ENCODE data around the gene SPINK7. TPM values are rescaled to one million over a fixed set of nuclear protein-coding genes. Genes with fewer than 3 reads are reported as not detected.
"Not testable (repeated sequence)": the region's sequence is repeated elsewhere in the genome, so short reads cannot be mapped to it uniquely, and the experiment has no call there.

SPINK7 gene
- total RNA-seq (2014; rRNA removed; shearing (Covaris generic)): not detected in 2 replicates

GRCh38 chr5:148312153-148312552, at the start of gene SPINK7:
TSS of gene SPINK7 (plus strand) at chr5:148312423. CDS start at chr5:148312484, 61 bp downstream.
- DNase-seq (ENCODE audit: low read depth): no peak

GRCh38 chr5:148267962-148268361, 44.3 kb upstream of the SPINK7 start:
- no peak for DNase-seq (ENCODE audit: low read depth)

GRCh38 chr5:148268566-148268965, 43.7 kb upstream of the SPINK7 start, which contains the start of gene SPINK13:
TSS of gene SPINK13 (plus strand) at chr5:148268794. CDS start at chr5:148270073, 1,279 bp downstream.
- peak; percentile 70 for DNase-seq (ENCODE audit: low read depth)

GRCh38 chr5:148275129-148275528, 37.1 kb upstream of the SPINK7 start:
- DNase-seq (ENCODE audit: low read depth): not testable (repeated sequence)

DNA sequence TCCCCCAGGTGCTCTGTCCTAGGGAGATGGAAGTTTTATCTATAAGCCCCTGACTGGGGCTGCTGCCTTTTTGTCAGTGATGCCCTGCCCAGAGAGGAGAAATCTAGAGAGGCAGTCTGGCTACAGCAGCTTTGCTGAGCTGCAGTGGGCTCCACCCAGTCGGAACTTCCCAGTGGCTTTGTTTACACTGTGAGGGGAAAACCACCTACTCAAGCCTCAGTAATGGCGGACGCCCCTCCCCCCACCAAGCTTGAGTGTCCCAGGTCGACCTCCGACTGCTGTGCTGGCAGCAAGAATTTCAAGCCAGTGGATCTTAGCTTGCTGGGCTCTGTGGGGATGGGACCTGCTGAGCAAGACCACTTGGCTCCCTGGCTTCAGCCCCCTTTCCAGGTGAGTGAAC, 31.3 kb upstream of the SPINK7 start:
- not testable (repeated sequence) for DNase-seq (ENCODE audit: low read depth)

DNA sequence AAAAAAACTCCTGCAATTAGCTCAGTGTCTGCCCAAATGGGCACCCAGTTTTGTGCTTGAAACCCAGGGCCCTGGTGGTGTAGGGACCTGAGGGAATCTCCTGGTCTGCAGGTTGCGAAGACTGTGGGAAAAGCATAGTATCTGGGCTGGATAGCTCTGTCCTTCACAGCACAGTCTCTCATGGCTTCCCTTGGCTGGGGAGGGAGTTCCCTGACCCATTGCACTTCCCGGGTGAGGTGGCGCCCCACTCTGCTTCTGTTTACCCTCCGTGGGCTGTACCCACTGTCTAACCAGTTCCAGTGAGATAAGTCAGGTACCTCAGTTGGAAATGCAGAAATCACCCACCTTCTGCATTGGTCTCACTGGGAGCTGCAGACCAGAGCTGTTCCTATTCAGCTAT, 30.9 kb upstream of the SPINK7 start:
- DNase-seq (ENCODE audit: low read depth): not testable (repeated sequence)

GRCh38 chr5:148290271-148291195, 21.7 kb upstream of the SPINK7 start:
- DNase-seq (ENCODE audit: low read depth): peak; percentile 5

DNA sequence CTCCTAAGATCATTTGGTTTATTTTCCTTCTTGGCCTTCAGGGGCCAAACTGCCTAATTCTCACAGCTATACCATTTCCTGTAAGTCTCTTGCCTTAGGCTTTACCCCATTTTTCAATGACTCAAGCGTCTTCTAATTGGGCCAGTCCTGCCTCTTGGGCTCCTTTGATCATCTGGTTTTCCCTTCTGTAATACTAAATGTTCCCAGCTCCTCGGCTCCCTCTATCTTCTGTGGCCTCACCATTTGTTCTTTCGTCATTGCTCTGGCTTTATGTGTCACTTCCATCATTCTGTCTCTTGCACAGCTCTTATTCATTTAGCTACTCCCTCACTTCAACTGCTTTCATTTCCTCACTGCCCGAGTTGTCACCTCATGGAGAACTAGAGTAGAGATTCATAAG, 14.5 kb upstream of the SPINK7 start:
- DNase-seq (ENCODE audit: low read depth): peak; percentile 6

DNA sequence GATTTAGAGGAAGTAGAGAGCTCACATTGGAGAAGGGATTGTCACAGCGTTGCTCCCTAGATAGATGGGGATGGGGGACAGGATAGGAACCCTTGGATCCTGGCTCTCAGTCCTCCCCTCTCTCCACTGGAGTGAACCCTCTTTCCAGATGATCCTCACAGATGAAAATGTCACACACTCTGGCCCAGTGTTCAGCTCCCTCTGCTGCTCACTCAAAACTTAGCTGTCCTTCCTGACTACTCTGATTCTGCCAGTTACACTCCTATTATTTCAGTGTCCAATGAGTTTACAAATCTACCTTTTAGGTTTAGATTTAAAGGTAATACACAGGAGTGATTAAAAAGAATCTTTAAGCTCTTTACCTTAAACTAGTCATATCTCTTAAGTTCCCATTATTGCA, 5.8 kb upstream of the SPINK7 start:
- no peak for DNase-seq (ENCODE audit: low read depth)

DNA sequence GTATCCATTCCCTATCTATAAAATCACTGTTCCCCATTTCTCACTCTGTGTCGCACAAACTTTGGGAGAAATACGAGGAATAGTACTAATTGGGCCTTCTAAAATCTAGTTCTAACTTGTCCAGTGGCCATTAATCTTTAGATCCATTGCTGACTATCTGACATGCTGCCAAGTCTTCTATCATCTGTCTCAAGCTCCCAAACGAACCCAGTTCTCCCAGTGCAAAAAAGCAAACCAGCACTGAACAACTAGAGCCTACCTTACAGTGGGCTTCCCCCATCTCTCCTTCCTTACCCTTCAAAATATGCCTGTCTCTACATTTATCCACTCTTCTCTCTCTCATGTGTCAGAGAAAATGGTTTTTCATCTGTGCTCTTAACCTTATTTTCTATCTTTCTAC, 3.2 kb upstream of the SPINK7 start:
- DNase-seq (ENCODE audit: low read depth): no peak

DNA sequence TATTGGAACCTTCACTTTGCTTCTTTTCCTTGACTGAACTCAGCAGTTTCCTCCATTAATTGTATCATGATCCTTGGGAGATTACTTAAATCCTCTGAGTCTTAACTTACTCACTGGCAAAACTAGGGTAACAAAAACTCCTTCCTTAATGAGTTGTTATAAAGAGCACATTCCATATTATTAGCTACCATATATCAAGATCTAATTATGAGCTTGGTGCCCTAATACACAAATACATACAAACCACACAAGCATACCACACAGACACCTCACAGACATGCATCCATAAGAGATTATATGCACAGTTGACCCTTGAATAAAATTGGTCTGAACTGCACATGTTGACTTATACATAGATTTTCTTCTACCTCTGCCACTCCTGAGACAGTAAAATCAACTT, 2.5 kb upstream of the SPINK7 start:
- DNase-seq (ENCODE audit: low read depth): no peak

- no peak for DNase-seq (ENCODE audit: low read depth)
These were observed 739 bp upstream of the SPINK7 start for GRCh38 chr5:148311484-148311883.

- no peak for DNase-seq (ENCODE audit: low read depth)
These were observed 2.0 kb downstream of the SPINK7 start for GRCh38 chr5:148314187-148314586.

DNA sequence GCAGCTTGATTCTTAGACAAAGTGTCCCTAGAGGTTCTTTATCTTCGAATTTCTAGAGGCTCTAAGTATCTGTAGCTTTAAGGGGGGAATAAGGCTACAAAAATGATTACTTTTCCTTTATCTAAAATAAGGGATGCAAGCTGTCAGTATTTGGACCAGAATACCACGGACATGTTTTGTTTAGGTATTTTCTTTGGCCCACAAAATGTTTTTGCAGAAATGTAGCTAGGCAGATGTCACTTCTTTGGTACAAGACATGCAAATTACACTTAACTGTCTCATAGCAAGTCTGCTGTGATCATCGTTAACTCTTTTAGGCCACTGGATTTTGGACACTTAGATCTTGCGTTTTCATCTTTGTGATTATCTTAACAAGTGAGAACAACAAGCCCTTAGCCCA, 2.5 kb downstream of the SPINK7 start:
- DNase-seq (ENCODE audit: low read depth): no peak

DNA sequence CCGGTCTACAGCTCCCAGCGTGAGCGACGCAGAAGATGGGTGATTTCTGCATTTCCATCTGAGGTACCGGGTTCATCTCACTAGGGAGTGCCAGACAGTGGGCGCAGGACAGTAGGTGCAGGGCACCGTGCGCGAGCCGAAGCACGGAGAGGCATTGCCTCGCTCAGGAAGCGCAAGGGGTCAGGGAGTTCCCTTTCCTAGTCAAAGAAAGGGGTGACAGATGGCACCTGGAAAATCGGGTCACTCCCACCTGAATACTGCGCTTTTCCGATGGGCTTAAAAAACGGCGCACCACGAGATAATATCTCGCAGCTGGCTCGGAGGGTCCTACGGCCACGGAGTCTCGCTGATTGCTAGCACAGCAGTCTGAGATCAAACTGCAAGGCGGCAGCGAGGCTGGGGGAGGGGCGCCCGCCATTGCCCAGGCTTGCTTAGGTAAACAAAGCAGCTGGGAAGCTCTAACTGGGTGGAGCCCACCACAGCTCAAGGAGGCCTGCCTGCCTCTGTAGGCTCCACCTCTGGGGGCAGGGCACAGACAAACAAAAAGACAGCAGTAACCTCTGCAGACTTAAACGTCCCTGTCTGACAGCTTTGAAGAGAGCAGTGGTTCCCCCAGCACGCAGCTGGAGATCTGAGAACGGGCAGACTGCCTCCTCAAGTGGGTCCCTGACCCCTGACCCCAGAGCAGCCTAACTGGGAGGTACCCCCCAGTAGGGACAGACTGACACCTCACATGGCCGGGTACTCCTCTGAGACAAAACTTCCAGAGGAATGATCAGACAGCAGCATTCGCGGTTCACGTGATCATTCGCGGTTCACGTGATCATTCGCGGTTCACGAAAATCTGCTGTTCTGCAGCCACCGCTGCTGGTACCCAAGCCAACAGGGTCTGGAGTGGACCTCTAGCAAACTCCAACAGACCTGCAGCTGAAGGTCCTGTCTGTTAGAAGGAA, 8.1 kb downstream of the SPINK7 start:
- DNase-seq (ENCODE audit: low read depth): not testable (repeated sequence)

DNA sequence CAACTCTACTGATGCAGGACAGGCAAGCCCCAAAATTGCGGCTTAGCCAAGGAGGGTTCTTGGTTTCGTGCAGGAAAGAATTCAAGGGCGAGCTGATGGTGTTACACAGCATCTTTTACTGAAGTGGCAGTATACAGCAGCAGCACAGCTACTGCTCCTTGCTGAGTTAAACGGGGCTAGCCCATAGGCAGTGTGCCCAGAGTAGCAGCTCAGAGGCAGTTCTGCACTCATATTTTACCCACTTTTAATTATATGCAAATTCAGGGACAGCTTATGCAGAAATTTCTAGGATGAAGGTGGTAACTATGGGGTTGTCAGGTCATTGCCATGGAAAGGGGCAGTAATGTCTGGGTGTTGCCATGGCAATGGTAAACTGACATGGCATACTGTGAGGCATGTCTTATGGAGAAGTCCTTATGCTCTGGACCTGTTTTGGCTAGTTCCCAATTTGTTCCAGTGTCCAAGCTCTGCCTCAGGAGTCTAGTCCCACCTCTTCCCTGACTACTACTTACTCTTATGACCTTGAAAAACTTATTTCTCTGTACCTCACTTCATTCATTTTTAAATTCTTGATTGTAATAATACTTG, 21.1 kb downstream of the SPINK7 start:
- DNase-seq (ENCODE audit: low read depth): no peak

GRCh38 chr5:148335259-148335658, 23.0 kb downstream of the SPINK7 start, which contains the start of gene SPINK9:
TSS of gene SPINK9 (plus strand) at chr5:148335559. CDS start at chr5:148335614, 55 bp downstream.
- no peak for DNase-seq (ENCODE audit: low read depth)

- DNase-seq (ENCODE audit: low read depth): no peak
These were observed 24.6 kb downstream of the SPINK7 start for GRCh38 chr5:148336704-148337435.

DNA sequence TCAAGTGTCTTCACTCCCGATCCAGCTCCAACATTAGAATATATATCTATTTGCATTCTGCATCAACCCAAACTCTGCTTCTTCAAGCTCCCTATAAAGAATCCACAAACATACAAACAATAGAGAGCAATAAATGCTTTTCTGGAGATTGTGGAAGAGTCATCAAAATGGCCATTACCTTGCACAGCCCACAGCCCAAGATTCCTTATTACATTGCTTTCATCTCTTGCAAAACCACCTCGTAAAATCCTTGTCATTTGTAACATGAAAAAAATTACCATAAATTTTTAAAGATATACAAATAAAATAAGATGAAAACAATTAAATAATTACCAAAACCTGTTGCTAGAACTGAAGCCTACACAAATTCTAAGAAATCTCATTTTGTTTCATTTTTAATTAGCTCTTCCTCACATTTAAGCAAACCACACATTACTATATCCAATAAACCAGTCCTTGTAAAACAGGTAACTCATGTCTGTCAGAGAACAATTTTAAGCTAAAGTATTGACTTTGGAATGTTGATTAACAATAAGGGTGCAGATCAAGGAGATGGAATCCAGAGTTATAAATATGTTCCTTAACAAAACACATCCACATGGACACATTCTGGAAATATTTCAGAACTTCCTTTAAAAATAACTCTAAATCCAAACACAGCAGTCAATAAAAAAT, 30.3 kb downstream of the SPINK7 start:
- no peak for DNase-seq (ENCODE audit: low read depth)

- no peak for DNase-seq (ENCODE audit: low read depth)
These were observed 30.8 kb downstream of the SPINK7 start for GRCh38 chr5:148343046-148343407.
